Measurements from ENCODE around the gene CDC37L1. TPM values are rescaled to one million over a fixed set of nuclear protein-coding genes. Genes with fewer than 3 reads are reported as not detected.

Gene CDC37L1
- total RNA-seq, 2 experiments from 2014 or later: 9.7 to 11.0 TPM

GRCh38 chr9:4718911-4719310, 39.5 kb downstream of the CDC37L1 start:
- peaks cover 13% of the 10 kb centered on the region for H3K36me3 Mint-ChIP-seq
- CTCF ChIA-PET: no interaction called here

GRCh38 chr9:4721736-4722135, 42.4 kb downstream of the CDC37L1 start:
- H3K36me3 Mint-ChIP-seq: peaks cover 13% of the 10 kb centered on the region

More at GRCh38 chr9:4718911-4719310, 39.5 kb downstream of the CDC37L1 start:
- intact Hi-C loops (cut with micrococcal nuclease): no loop called here
- H3K4me1 Mint-ChIP-seq (ENCODE audit: low read depth): no peaks in the 10 kb centered on the region
- POLR2A ChIA-PET: no interaction called here
- H3K27me3 Mint-ChIP-seq: no peaks in the 10 kb centered on the region
- DNase-seq: no peak
- H3K9me3 Mint-ChIP-seq: peaks cover 2% of the 10 kb centered on the region
- H3K4me3 Mint-ChIP-seq: no peak overlapping the region
- H3K27ac Mint-ChIP-seq: no peak overlapping the region

GRCh38 chr9:4725706-4726442, 46.5 kb downstream of the CDC37L1 start:
- no peak overlapping the region for H3K27ac Mint-ChIP-seq
- intact Hi-C loops (cut with micrococcal nuclease): loop anchor here (5.0 kb wide), 1 partner anchor 34 kb away; no protein-coding TSS in a partner anchor
- no peak overlapping the region for H3K4me3 Mint-ChIP-seq
- H3K4me1 Mint-ChIP-seq (ENCODE audit: low read depth): peaks cover 27% of the 10 kb centered on the region
- CTCF ChIA-PET: no interaction called here
- H3K27me3 Mint-ChIP-seq: no peaks in the 10 kb centered on the region
- peaks cover 10% of the 10 kb centered on the region for H3K36me3 Mint-ChIP-seq
- DNase-seq: no peak
- POLR2A ChIA-PET: no interaction called here
- no peaks in the 10 kb centered on the region for H3K9me3 Mint-ChIP-seq

More at GRCh38 chr9:4721736-4722135, 42.4 kb downstream of the CDC37L1 start:
- intact Hi-C loops (cut with micrococcal nuclease): no loop called here
- Mint-ChIP-seq H3K27ac (no peak overlapping the region), H3K4me1 (ENCODE audit: low read depth) (peaks cover 13% of the 10 kb centered on the region), H3K9me3 (no peaks in the 10 kb centered on the region), H3K4me3 (no peak overlapping the region), H3K27me3 (no peaks in the 10 kb centered on the region)
- ChIA-PET CTCF (interaction anchor here (1.2 kb wide), 1 partner anchor 18 kb away, joined by 3 read pairs; no protein-coding TSS in a partner anchor), POLR2A (no interaction called here)
- no peak for DNase-seq

GRCh38 chr9:4727593-4727992, 48.2 kb downstream of the CDC37L1 start:
- Mint-ChIP-seq H3K27ac (no peak overlapping the region), H3K4me3 (no peak overlapping the region), H3K27me3 (no peaks in the 10 kb centered on the region), H3K36me3 (peaks cover 6% of the 10 kb centered on the region), H3K9me3 (no peaks in the 10 kb centered on the region), H3K4me1 (ENCODE audit: low read depth) (peaks cover 30% of the 10 kb centered on the region)
- ChIA-PET CTCF (no interaction called here), POLR2A (interaction anchor here (0.7 kb wide), 1 partner anchor 11 kb away, joined by 3 read pairs; no protein-coding TSS in a partner anchor)
- DNase-seq: no peak
- intact Hi-C loops (cut with micrococcal nuclease): loop anchor here (5.0 kb wide), 1 partner anchor 35 kb away; no protein-coding TSS in a partner anchor

GRCh38 chr9:4732890-4733289, 53.5 kb downstream of the CDC37L1 start:
- Mint-ChIP-seq H3K9me3 (no peaks in the 10 kb centered on the region), H3K27me3 (no peaks in the 10 kb centered on the region), H3K36me3 (peaks cover 5% of the 10 kb centered on the region), H3K27ac (no peak overlapping the region), H3K4me1 (ENCODE audit: low read depth) (peaks cover 32% of the 10 kb centered on the region), H3K4me3 (no peak overlapping the region)
- intact Hi-C loops (cut with micrococcal nuclease): no loop called here
- ChIA-PET POLR2A (no interaction called here), CTCF (interaction anchor here (1.3 to 1.7 kb wide), 2 partner anchors 19 to 27 kb away, joined by 5 to 7 read pairs; no protein-coding TSS in a partner anchor)
- no peak for DNase-seq

GRCh38 chr9:4734150-4734549, 54.8 kb downstream of the CDC37L1 start:
- POLR2A ChIA-PET: no interaction called here
- CTCF ChIA-PET: interaction anchor here (1.3 to 1.7 kb wide), 2 partner anchors 18 to 26 kb away, joined by 5 to 7 read pairs; no protein-coding TSS in a partner anchor
- intact Hi-C loops (cut with micrococcal nuclease): no loop called here
- Mint-ChIP-seq H3K4me3 (no peak overlapping the region), H3K4me1 (ENCODE audit: low read depth) (peaks cover 35% of the 10 kb centered on the region), H3K27me3 (no peaks in the 10 kb centered on the region), H3K36me3 (peaks cover 5% of the 10 kb centered on the region), H3K9me3 (no peaks in the 10 kb centered on the region), H3K27ac (no peak overlapping the region)
- DNase-seq: no peak

- peaks cover 35% of the 10 kb centered on the region for H3K4me1 Mint-ChIP-seq (ENCODE audit: low read depth)
- peak overlapping the region; percentile 83 for H3K4me3 Mint-ChIP-seq
- POLR2A ChIA-PET: no interaction called here
- peaks cover 2% of the 10 kb centered on the region for H3K36me3 Mint-ChIP-seq
- H3K27ac Mint-ChIP-seq: no peak overlapping the region
- CTCF ChIA-PET: no interaction called here
- no peaks in the 10 kb centered on the region for H3K9me3 Mint-ChIP-seq
- no peak for DNase-seq
- no peaks in the 10 kb centered on the region for H3K27me3 Mint-ChIP-seq
- intact Hi-C loops (cut with micrococcal nuclease): no loop called here
Observed at GRCh38 chr9:4738866-4739586, 59.7 kb downstream of the CDC37L1 start.

- peaks cover under 1% of the 10 kb centered on the region for H3K36me3 Mint-ChIP-seq
- DNase-seq: no peak
- no peaks in the 10 kb centered on the region for H3K9me3 Mint-ChIP-seq
- H3K27me3 Mint-ChIP-seq: no peaks in the 10 kb centered on the region
- intact Hi-C loops (cut with micrococcal nuclease): loop anchor here (1.0 to 10.0 kb wide), 7 partner anchors 53 to 845 kb away; partner anchors contain the start of genes CDC37L1, GLIS3, PLGRKT and PLPP6
- peak overlapping the region; percentile 83 for H3K4me3 Mint-ChIP-seq
- H3K27ac Mint-ChIP-seq: peak overlapping the region; percentile 78
- POLR2A ChIA-PET: interaction anchor here (1.0 to 1.3 kb wide), 5 partner anchors 33 to 243 kb away, joined by 4 to 6 read pairs (median 4); partner anchors contain the start of gene CDC37L1
- CTCF ChIA-PET: interaction anchor here (1.0 to 1.9 kb wide), 7 partner anchors 10 to 135 kb away, joined by 3 to 11 read pairs (median 4); no protein-coding TSS in a partner anchor
- peaks cover 32% of the 10 kb centered on the region for H3K4me1 Mint-ChIP-seq (ENCODE audit: low read depth)
Observed at GRCh38 chr9:4739587-4740387, 60.4 kb downstream of the CDC37L1 start.

GRCh38 chr9:4740388-4740637, 60.9 kb downstream of the CDC37L1 start:
- POLR2A ChIA-PET: interaction anchor here (0.6 to 1.3 kb wide), 7 partner anchors 33 to 242 kb away, joined by 3 to 6 read pairs (median 4); partner anchors contain the start of gene CDC37L1
- peak overlapping the region; percentile 83 for H3K4me3 Mint-ChIP-seq
- no peak for DNase-seq
- CTCF ChIA-PET: interaction anchor here (0.8 to 1.9 kb wide), 9 partner anchors 9 to 136 kb away, joined by 3 to 11 read pairs (median 4); no protein-coding TSS in a partner anchor
- no peaks in the 10 kb centered on the region for H3K36me3 Mint-ChIP-seq
- peak overlapping the region; percentile 78 for H3K27ac Mint-ChIP-seq
- no peaks in the 10 kb centered on the region for H3K9me3 Mint-ChIP-seq
- peaks cover 32% of the 10 kb centered on the region for H3K4me1 Mint-ChIP-seq (ENCODE audit: low read depth)
- intact Hi-C loops (cut with micrococcal nuclease): loop anchor here (1.0 to 10.0 kb wide), 7 partner anchors 52 to 844 kb away; partner anchors contain the start of genes CDC37L1, GLIS3, PLGRKT and PLPP6
- H3K27me3 Mint-ChIP-seq: no peaks in the 10 kb centered on the region

- H3K27me3 Mint-ChIP-seq: no peaks in the 10 kb centered on the region
- peaks cover 34% of the 10 kb centered on the region for H3K4me1 Mint-ChIP-seq (ENCODE audit: low read depth)
- peak within 1 kb of the TSS; percentile 83 for H3K4me3 Mint-ChIP-seq
- DNase-seq: peak; percentile 90
- ChIA-PET POLR2A (interaction anchor here (0.6 to 1.3 kb wide), 8 partner anchors 34 to 242 kb away, joined by 3 to 6 read pairs (median 4); partner anchors contain the start of gene CDC37L1), CTCF (interaction anchor here (0.8 to 1.9 kb wide), 9 partner anchors 9 to 136 kb away, joined by 3 to 11 read pairs (median 4); no protein-coding TSS in a partner anchor)
- H3K36me3 Mint-ChIP-seq: no peaks in the 10 kb centered on the region
- peak within 1 kb of the TSS; percentile 78 for H3K27ac Mint-ChIP-seq
- intact Hi-C loops (cut with micrococcal nuclease): loop anchor here (1.0 to 10.0 kb wide), 8 partner anchors 52 to 844 kb away; partner anchors contain the start of genes CDC37L1, GLIS3, PLGRKT and PLPP6
- H3K9me3 Mint-ChIP-seq: no peaks in the 10 kb centered on the region
Observed at GRCh38 chr9:4740638-4741364, 61.4 kb downstream of the CDC37L1 start, which contains the start of gene AK3. Gene AK3 (minus strand): TSS chr9:4741202. CDS start chr9:4741087, 115 bp downstream.

Data from activated CD4-positive, alpha-beta memory T cell treated with anti-CD3 and anti-CD28 coated beads for 36 hours (primary cell).